Umbilical cord (tissue), 2 donors: Measurements from ENCODE around the gene ITPR3. TPM values are rescaled to one million over a fixed set of nuclear protein-coding genes. Genes with fewer than 3 reads are reported as not detected.

ENCODE experiments used
- DNase-seq: peaks from one replicate; pipeline ENCODE4 v3.0.0-alpha.2; 2015; ENCODE audit warnings: low spot score
- total RNA-seq: library from RNA; depleted of rRNA; stranded (reverse); fragments of >200 nt; gene quantifications from one replicate; pipeline ENCODE4 v1.2.3, GENCODE V29; 2014; ENCODE audit warnings: low replicate concordance; ENCODE audit not compliant: insufficient read depth

ITPR3 gene
- total RNA-seq, 1 donor from 2014 or later = 4.1 TPM

DNA sequence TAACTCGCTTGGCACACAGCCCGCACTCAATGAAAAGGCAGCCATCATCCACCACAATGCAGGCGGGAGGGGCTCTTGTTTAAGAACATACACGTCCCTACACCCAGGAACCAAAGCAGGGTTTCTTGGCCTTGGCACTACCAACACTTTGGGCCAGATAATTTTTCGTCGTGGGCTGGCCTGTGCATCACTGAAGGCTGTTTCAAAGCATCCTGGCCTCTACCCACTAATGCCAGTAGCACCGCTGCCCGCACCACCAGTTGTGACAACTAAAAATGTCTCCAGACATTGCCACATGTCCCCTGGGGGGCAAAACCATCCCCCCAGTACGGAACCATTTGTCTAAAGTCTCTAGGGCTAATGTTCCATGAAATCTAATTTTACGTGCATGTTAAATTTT lies 77.4 kb downstream of the ITPR3 start:
- DNase-seq = no peak

GRCh38 chr6:33699131-33699530 lies 78.0 kb downstream of the ITPR3 start:
- DNase-seq = no peak

DNA sequence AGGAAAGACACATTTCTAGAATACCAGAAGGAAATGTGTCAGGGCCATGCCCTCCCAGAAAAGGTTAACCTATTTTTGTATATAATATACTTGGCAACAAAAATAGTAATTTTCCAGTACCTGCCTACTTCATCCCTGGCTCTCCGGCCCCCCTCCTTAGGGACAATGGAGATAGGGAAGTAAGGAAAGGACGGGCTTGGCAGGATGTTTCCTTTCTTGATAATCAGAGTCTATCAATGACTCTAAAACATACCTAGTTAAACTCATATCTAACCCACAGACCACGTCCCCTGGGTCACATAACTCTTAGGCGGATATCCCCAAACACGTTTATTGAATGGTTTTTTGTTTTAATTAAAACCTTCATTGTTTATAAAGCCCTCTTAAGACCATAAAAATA lies 78.6 kb downstream of the ITPR3 start:
- no peak for DNase-seq

- DNase-seq = peak; percentile 55
Observed at GRCh38 chr6:33700391-33701050, 79.4 kb downstream of the ITPR3 start.

DNA sequence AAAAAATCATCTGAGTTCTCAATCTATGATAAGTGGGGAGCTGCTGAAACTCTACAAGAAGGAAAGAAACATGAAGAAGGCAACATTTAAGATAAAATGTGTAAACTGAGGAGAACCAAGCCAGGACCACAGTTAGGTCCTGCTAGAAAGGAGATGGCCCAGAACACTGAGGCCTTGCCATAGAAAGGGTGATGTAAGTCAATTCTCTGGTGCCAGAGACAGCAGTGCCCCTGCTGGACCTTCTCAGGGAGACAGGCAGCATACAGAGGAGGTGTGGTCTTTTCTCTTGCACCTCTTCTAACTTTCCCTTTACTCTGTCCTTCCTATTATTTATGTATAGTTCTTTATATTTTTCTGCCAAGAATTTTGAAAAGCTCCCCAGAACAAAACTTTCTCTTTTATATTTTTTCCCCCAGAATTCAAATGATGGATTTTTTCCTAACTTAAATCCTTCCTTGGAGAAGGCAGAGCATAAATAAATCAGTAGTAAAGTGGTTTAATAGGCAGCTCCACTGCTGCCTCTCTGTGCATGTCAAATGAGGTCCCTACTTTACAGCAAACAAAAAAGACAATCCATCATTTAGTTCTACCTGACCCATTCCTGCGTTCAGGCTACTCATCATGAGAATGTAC lies 81.3 kb downstream of the ITPR3 start:
- peak; percentile 48 for DNase-seq

DNA sequence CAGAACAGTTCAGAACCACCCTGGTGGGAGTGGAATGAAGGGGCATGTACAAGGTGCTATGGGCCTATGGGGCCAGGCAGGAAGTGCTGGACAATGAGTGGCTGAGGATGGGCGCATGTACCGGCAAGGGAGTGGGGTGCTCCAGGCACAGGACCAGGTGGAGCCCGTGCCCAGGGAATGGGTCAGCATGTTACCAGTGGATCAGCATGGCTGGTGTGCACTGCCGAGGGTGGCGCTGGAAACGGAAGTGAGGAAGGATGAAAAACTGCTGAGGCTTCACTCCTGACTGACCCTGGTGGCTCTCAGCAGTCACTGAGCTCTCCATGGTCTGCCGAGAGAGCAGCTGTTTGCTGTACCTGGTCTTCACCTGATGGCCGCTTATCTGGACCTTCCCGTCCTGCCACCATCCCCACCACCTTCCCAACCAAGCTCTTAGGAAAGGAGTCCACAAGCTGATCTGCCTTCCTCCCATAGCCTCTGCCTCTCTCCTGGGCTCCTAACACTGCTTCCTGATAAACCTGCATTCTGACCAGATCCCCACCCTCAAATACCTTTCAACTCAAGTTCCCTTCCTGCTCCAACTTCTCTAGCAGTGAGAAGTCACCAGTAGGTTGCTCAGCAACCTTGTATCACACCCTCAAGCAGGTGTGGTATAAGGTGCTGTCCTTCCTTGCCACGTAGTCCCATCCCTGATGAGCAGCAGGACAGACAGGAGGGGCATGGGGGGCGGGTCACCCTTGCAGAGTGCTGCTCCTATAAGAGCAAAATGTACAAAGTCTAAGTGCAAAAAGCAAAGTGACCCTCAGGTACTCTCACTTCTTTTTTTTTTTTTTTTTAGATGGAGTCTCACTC lies 83.3 kb downstream of the ITPR3 start:
- DNase-seq = no peak

DNA sequence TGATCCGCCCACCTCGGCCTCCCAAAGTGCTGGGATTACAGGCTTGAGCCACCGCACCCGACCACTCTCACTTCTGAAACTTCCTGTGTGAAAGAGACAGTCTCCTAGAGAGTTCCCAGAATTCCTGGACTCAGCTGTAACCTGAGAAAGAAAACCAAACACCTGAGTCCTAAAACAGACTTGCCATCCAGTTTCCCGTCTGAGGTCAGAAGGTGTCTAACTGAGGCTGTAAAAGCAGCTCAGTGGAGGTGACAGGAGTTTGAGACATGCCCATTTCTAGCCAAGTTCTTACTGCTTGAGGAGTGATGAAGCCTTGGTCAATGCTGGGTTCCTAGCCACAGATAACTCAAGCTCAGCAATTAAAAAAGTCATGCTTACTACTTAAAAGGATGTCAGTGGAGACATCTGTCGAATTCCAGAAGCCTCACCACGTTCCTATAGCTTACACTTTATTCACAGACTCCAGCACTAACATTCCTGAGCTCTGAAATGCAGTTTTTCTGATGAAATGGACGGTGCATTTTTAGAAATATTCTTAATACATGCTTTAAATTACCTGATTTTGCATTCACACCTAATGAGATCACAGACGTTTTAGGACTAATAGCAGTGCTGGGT lies 84.3 kb downstream of the ITPR3 start:
- no peak for DNase-seq

- no peak for DNase-seq
Observed at GRCh38 chr6:33705955-33706725, 85.0 kb downstream of the ITPR3 start.

- DNase-seq = no peak
Observed at GRCh38 chr6:33707771-33708170, 86.6 kb downstream of the ITPR3 start.

- no peak for DNase-seq
Observed at GRCh38 chr6:33708516-33709204, 87.5 kb downstream of the ITPR3 start.

GRCh38 chr6:33709605-33710295 lies 88.6 kb downstream of the ITPR3 start:
- no peak for DNase-seq

GRCh38 chr6:33710296-33711121 lies 89.4 kb downstream of the ITPR3 start:
- DNase-seq = no peak

- peak; percentile 99 for DNase-seq
Observed at GRCh38 chr6:33711140-33712129, 90.3 kb downstream of the ITPR3 start, which contains the start of gene UQCC2. Gene UQCC2 (minus strand): TSS chr6:33711700. CDS start chr6:33711686, 14 bp downstream.

DNA sequence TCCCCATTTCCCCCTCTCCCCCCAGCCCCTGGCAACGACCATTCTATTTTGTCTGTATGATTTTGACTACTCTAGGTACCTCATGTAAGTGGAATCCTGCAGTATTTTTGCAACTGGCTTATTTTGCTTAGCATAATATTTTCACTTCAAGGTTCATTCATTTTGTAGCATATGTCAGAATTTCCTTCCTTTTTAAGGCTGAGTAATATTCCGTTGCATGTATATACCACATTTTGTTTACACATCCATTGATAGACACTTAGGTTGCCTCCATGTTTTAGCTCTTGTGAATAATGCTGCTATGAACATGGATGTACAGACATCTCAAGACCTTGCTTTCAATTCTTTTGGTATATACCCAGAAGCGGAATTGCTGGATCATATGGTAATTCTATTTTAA lies 91.8 kb downstream of the ITPR3 start:
- DNase-seq = no peak

DNA sequence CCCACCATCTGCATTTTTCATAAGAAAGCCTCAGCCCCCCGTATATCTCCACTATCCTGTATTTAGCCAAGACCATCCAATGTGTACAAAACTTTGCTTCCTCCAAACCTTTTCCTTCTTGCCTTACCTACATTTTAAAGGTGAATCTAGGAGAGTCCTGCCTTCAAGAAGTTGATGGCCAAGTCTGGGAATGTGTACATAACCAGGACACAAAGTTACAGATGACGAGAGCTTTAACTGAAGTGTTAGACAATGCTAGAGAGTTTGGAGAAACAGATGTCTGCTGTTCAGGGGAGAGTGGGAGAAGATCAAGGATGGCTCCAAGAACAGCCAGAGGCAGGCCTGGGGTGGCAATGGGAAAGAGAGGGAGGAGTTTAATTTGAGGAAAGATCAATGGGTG lies 92.7 kb downstream of the ITPR3 start:
- DNase-seq = no peak

DNA sequence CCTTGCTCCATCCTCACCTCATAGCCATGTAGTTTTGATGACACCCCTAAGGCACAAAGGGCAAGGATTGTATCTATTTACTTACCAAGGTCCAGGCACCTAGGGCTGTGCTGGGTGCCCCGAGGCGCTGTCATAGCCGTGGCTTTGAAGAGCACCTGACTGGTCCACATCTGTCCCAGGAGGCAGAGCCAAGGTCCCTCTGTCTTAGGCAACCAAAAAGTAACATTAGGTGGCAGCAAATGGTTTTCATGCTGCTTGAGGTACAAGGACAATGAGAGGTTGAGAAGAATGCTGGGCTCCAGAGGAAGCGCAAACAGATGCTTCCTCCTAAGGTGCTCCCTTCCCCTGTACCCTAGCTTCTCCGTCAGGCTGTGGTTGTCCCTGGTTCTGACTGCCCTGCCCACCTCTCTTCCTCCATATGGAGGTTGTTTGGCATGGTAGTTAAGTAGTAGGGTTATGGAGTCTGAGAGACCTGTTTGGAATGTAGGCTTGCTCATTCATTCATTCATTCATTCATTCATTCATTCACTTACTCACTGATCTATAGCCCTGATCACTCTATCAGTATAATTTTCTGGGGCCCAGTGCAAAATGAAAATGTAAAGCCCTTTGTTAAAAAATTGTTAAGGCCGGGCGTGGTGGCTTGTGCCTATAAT lies 93.4 kb downstream of the ITPR3 start:
- no peak for DNase-seq

- DNase-seq = no peak
Observed at GRCh38 chr6:33716379-33716778, 95.3 kb downstream of the ITPR3 start.
